ENCODE results near the gene AMMECR1.
"Not testable (repeated sequence)": the region's sequence is repeated elsewhere in the genome, so short reads cannot be mapped to it uniquely, and the experiment has no call there.

Gene AMMECR1

DNA sequence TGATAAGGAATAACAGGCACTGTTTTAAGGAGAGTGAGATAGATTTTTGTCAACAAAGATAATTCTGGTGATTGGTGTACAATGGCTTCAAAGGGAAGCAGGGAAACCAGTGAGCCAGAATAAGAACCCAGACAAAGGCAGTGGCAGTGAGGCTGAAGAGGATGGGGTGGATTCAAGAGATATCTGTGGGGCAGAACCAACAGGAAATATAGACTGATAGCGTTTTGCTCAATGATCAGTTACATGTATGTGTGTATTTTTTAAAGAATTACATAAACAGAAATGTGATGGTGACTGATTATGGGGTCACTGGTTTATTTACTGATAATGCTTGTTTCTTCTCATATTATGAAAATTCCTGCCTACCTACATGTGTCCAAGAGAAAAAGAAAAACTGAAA is 66.4 kb downstream of the AMMECR1 start:
- DNase-seq, result no peak

DNA sequence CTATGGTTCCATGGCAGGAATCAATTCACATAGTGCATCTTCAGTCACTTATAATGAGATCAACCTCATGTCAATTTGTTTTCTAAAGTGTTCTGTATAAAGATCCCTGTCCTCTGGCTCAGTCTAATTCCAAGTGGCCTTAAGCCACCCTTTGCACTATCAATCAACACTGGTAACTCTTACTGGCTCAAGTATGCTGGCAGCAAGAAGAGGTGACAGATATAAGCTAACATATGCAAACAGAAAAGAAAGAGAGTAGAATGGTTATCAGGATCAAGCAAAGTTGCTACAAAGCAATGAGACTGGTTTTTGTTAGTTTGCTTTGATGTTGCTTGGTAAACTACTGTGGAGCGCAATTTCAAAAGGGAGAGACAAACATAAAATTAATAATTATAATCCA is 67.0 kb downstream of the AMMECR1 start:
- DNase-seq, result no peak

DNA sequence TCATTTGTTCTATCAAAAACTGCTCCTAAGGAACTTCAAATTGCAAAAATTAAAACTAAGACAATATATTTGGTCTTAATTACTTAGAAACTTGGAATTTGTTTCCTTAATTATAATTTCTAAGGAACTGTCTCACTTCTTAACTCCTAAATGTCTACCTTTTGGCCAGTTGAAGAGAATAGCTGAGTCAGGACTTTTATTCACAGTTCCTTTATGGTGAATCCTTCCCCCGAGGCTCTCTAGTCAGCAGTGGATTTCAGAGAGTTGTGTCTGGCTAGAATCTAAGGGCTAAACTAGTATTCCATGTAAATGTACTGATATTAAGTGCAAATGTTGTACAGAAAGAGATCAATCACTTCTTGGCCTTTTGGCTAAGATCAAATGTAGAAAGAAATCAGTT is 69.3 kb downstream of the AMMECR1 start:
- no peak for DNase-seq

DNA sequence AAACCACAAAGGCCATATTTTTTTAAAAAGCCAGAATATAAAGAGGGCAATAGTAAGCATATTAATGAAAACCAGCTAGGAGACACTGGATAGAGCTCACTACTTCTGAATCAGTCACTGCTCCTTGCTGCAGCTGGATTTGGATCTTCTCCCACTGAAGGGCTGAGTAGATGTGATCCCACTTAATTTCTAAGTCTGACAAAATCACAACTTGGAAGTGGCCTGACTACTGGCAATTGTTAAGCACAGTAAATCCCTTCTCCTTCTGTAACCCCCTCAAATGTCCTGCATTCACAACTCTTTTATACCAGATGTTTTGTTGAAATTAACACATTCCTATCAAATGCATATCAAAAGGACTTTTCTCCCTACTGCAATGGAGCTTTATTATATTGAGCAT is 72.9 kb downstream of the AMMECR1 start:
- DNase-seq, result no peak

DNA sequence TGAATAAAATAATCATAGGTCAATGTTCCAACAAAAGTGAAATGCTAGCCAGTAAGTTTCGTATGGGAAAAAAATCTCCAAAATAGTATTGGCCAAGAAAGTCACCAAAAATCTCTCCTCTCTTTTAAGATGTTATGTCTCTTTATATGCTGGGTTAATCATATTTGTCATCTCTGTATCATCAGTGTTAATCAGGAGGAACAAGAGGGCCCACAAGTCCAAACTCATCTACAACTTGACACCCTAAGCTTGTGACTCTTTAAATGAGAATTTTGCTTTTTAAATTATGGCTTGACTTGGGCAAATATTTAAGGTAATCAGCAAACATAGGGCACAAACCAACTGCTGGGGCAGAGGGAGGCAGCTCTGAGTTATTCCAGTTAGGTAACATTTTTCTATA is 75.5 kb downstream of the AMMECR1 start:
- DNase-seq, result no peak

DNA sequence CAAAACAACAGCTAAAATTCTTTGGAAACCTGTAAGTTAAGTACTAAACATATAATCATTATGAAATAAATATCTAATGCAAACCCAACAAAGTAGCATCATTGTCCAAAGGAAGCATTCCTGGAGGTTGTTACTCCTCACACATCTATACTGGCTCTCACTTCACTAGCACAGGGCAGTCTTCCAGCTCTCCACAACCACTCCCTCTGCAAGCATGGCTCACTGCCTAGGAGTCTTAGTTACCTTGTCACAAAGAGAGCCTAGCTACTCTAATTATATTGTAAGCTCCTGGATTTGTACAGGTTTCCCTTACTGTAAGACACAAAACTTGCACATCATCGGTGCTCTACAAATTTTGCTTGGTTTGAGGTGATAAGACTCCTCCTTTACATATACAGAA is 76.1 kb downstream of the AMMECR1 start:
- no peak for DNase-seq

DNA sequence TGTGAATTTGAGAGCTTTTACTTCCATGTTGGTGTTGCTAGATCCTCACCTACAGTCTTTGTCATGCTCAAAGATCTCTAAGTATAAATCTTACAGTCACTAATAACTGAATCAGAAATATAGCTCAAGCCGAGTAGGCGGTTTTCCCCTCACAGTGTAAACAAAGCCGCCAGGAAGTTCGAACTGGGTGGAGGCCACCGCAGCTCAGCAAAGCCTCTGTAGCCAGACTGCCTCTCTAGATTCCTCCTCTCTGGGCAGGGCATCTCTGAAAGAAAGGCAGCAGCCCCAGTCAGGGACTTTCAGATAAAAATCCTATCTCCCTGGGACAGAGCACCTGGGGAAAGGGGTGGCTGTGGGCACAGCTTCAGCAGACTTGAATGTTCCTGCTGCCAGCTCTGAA is 79.6 kb downstream of the AMMECR1 start:
- not testable (repeated sequence) for DNase-seq

DNA sequence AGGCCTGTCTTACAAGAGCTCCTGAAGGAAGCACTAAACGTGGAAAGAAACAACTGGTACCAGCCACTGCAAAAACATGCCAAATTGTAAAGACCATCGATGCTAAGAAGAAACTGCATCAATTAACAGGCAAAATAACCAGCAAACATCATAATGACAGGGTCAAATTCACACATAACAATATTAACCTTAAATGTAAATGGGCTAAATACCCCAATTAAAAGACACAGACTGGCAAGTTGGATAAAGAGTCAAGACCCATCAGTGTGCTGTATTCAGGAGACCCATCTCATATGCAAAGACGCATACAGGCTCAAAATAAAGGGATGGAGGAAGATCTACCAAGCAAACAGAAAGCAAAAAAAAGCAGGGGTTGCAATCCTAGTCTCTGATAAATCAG is 86.4 kb downstream of the AMMECR1 start:
- not testable (repeated sequence) for DNase-seq

DNA sequence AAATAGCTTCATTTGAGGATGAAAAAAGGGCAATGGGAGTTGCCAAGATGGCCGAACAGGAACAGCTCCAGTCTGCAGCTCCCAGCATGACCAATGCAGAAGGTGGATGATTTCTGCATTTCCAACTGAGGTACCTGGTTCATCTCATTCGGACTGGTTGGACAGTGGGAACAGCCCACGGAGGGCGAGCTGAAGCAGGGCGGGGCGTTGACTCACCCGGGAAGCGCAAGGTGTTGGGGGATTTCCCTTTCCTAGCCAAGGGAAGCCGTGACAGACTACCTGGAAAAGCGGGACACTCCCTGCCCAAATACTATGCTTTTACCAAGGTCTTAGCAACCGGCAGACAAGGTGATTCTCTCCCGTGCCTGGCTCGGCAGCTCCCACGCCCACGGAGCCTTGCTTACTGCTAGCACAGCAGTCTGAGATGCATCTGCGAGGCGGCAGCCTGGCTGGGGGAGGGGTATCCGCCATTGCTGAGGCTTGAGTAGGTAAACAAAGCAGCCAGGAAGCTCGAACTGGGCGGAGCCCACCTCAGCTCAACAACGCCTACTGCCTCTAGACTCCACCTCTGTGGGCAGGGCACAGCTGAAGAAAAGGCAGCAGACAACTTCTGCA is 88.3 kb downstream of the AMMECR1 start:
- not testable (repeated sequence) for DNase-seq

DNA sequence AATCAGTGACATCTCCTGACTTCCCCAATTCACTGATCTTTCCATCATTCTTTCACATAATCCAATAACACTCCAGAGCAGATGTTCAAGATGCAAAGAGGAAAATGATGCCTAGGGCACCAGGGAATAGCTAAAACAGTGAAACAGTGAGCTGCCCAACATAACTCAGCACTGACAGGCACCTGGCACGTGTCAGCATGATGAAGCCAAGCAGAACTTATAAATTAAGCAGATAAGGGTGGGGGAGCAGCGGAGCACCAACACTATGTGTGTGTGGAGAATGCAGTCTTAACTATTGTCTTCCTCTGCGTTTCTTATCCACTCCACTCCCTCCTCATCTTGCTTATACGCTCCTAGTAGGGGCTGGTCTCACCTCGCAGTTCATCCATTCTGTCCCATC is 89.4 kb downstream of the AMMECR1 start:
- DNase-seq, result no peak

DNA sequence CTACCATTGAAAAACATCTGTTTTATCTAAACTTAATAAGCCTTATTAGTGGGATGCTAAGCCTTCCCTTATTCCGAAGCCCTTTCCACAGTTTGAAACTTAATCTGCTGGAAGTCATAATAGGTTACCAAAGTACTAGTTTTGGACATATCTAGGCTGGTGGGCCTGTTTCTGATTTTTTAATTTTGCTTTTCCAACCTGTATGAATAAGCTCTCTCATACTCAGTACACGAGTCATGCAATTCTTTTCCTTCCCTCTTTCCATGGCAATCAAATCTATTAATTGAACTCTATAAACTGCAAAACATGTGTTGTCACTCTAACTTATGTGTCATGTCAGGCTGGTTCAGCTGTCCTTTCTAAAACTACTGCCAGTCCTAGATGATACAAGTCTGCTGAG is 91.0 kb downstream of the AMMECR1 start:
- no peak for DNase-seq

DNA sequence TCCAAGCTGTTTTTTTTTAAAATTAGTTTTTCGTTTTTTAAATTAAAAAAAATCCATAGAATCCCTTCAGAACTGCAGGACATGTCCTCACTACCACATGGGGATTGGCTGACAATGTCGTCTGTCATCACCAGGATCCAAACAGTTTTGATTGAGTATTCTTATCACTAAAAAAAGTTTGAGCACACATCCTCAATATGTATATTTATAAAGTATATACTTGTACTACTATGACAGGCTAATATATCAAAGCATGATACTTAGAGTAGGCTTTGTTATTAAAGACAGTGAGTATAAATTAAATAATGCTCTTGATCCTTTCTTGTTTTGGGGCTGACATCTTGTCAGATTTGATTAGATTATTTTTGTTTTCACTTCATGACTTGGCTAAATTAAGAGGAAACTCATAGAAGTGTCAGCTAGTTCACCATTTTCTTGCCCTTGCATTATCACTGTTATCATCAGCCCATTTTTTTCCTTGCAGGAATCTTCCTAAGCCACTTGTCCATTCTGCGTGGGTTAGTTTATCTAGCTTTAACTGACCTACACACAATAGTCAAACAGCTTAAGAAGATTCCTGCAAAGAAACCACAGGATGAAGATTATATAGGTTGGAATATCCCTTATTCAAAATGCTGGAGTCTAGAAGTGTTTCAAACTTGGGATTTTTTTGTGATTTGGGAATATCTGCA is 92.8 kb downstream of the AMMECR1 start:
- no peak for DNase-seq

DNA sequence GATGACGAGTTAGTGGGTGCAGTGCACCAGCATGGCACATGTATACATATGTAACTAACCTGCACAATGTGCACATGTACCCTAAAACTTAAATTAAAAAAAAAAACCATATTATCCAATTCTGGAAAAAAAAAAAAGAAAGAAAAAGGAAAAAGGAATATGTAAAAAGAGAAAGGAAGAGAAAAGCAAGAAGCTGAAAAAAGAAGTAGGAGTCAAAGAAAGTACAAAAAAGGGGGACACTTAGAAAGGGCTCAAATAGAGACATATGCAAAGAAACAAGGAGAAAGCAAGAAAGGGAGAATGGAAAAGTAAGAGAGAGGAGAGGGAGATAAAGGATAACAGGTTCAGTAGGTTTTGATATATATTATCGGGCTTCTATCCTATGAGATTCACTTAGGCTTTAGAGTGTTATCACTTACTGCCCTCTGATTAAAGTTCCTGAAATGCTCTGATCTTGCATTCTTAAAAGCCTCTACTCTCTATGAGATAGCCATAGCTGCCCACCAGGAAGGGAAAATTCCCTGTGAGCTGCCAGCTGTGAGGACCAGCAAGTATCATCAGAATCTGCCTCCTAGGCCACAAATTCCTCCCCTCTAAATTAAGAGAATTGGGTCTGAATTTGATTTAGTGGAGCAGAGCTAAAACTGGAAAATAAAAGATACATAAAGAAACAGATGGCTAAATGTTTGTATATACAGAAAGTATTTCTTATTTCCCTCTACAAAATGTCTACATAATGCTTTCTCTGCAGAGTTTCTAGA is 95.2 kb downstream of the AMMECR1 start:
- no peak for DNase-seq

DNA sequence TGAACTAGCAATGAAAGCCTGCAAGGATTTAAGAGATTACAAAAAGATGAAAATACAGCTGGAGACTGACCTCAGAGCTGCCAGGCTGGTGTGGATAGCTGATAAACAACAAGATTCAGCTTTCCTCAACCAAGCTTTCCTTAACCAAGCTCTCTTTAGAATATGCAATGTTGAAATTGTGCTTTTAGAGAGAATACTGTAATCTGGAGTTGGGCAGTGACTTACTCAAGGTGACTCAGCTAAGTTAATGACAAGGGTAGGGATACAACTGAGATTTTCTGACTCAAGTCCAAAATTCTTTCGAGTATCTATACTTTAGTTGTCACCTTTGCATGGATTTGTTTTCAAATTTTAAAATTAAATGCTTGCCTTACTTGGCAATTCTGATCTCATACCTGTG is 98.0 kb downstream of the AMMECR1 start:
- DNase-seq, result no peak

DNA sequence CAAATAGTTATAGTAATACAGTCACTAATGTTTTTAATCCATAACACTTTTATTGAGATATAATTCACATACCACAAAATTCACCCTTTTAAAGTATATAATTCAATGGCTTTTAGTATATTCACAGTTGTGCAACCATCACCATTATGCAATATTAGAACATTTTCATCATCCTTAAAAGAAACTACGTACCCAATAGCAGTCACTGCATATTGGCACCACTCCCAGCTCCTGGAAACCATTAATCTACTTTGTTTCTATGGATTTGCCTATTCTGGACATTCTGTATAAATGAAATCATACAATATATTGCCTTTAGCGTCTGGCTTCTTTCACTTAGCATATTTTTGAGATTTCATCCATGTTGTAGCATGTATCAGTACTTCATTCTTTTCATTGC is 99.3 kb downstream of the AMMECR1 start:
- DNase-seq, result no peak

DNA sequence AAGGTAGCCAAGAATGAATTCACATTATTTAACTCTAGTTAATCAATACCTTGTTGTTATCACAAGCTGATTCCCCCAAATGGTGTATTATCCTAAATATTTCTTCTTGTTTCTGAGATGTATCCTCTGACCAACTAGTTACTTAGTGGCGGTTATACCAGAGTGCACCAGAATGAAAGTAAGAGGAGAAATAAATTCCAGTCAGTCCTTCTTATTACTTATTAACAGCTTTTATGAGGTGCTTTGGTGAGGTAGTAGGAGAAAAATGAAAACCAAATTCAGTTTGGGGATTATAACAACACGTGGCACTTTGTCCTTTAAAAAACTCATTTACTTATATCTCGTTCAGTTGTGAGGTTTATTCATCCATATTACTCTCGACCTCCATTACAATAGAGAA is 101.9 kb downstream of the AMMECR1 start:
- no peak for DNase-seq

DNA sequence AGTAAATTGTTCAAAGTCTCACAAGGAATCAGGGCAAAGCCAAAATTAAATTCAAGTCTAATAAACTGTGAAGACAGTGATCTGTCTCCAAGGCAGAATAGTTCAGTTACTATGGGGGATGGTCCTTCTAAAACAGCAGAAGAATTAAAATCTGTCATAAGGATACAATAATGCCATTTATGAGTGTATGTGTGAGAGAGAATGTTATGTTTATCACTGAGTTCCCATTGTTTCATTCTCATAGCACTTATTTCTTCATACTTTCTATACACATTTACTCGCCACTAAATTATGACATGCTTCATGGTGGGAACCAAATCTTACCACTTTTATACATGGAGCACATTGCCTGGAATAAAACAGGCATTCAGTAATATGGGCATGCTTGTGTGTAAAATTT is 102.5 kb downstream of the AMMECR1 start:
- DNase-seq, result no peak

DNA sequence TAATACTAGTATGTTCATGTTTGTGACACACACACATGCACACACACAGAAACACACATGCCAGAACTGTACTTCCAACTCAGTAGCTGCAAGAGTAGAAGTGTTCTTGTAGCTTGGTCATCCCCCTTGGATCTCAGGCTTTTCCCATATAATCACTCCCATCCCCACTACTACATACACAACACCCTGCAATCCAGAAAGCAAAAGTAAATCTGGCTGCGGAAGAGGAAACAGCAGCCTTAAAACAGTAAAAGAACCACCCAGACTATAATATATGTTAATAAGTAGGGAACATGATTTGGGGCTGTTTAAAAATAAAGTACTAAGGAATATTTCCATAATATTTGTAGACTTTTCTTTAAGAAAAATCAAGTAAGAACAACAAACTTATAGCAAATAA is 103.2 kb downstream of the AMMECR1 start:
- DNase-seq, result no peak

DNA sequence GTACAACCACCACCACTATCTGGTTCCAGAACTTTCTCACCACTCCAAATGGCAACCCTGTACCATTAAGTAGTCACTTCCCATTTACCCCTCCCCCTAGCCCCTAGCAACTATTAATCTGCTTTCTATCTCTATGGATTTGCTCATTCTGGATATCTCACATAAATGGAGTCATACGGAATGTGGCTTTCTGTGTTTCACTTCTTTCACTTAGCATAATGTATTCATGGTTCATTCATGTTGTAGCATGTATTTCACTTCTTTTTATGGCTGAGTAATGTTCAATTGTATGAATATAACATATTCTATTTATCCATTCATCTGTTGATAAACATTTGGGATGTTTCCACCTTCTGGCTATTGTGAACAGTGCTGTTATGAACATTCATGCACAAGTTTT is 104.7 kb downstream of the AMMECR1 start:
- DNase-seq, result no peak

DNA sequence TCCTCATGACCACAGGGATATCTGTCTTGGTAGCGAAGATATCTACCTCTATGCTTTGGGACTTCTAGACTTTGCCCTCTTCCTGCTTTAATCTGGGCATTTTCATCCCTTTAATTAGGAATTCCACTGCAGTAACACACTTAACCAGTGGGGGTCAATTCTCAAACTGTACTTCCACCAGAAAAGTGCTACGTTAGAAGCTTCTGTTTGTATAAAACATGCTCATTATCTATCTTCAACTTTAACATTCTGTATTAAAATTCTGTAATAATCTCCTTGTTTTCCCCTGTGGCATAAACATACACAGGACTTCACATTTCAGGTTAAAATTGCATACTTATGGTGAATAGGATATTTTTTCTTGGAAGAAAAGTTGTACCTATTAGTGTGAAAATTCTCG is 105.6 kb downstream of the AMMECR1 start:
- DNase-seq, result no peak

DNA sequence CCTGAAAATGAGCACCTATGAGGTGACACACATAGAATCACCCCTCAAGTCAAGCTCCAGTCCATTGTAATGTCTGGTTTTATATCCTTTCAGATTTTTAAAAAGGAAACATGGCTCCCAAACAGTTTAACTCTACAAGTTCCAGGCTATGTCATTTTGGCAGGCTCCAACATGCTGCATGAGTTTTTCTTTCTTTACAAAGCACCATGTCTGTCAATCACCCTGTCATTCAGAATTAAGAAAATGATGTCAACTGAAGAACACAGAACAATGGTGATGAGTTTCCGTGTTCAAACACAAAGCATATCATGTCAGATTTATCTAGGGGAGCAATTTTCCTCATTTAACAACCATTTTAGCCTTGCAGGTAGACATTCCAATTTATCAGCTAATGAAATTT is 106.5 kb downstream of the AMMECR1 start:
- no peak for DNase-seq

DNA sequence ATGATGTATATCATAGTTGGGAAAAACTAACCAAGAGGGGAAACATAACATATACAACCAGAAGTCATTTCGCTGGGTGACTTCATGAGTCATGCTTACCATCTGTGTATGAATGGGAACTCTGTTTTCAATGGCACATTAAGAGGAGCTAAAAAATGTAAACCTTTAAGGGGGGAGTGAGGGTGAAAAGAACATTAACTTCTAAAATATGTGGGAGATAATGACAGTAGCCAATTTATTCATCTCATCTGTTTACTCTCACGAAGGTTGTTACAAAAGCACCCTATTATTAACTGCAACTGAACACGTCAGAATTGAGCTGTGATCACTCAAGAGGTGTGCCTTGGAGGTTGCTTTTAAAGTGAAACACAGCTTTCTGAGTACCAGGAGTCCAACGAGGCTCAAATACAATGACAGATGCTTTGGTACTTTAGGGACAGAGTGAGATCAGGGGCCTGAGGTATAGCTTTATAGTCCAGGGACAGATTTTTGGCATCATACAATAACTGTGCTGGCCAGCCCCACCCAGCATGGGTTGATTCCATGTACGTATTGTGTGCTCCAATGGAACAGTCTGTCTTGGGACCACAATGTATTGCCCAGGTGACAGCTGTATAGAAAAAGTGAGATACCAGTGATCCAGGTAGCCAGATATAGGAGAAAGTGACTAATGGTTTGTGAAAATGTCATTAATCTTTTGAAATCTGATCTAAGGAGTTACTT is 107.3 kb downstream of the AMMECR1 start:
- no peak for DNase-seq

DNA sequence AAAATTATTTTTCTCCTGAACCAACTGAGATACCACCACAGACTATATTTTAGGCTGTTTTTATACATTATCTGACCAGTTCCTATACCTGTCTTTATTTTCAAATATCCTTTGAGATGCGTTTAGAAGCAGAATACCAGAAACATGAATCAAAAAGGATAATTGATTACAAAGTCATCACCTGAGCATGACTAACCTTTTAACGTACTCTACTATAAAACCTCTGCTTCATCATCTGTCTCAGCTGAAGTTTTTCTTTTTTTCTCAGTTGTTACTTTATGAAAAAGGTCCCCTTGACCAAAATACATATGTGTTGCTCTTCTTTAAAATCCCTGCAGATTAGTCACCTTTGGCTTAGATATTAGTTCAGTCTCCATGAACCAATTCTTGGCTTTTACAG is 109.8 kb downstream of the AMMECR1 start:
- DNase-seq, result no peak

DNA sequence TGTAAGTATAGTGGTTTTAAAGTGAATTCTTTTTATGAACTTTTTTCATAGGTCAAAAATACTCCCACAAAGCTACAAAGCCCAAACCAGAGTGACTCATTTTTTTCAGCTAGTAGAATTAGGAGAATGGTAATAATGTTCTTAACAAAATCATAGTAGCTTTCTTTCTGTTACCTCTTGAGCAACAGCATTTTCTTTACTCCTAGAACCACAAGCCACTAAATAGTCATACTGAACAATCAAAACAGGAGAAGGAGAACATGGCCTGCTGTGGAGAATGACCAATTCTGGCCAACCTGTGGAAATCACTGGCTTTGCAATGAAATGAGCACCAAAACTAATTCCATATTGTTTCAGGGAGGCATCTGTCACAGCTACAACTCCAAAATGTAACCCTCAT is 112.9 kb downstream of the AMMECR1 start:
- no peak for DNase-seq
